ENCODE measurements around the gene G2E3. TPM values are rescaled to one million over a fixed set of nuclear protein-coding genes. Genes with fewer than 3 reads are reported as not detected.
"Not testable (repeated sequence)": the region's sequence is repeated elsewhere in the genome, so short reads cannot be mapped to it uniquely, and the experiment has no call there.

Gene G2E3
- polyA plus RNA-seq, 1 experiment = 7.5 TPM

DNA sequence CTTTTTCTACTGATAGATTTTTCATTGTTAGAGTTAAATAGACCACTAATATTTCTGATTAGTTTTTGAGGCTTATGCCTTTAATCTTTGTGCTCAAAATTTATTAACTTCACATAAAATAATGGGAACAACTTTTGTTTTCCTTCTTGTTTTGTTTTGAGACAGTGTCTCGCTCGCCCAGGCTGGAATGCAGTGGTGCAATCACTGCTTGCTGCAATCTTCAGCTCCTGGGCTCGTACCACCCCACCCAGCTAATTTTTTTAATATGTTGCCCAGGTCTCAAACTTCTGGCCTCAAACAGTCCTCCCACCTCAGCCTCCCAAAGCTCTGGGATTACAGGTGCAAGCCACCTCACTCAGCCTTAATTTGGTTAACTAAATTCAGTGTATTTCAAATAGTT lies 80.0 kb downstream of the G2E3 start:
- TF ChIP-seq, protein P1, sequence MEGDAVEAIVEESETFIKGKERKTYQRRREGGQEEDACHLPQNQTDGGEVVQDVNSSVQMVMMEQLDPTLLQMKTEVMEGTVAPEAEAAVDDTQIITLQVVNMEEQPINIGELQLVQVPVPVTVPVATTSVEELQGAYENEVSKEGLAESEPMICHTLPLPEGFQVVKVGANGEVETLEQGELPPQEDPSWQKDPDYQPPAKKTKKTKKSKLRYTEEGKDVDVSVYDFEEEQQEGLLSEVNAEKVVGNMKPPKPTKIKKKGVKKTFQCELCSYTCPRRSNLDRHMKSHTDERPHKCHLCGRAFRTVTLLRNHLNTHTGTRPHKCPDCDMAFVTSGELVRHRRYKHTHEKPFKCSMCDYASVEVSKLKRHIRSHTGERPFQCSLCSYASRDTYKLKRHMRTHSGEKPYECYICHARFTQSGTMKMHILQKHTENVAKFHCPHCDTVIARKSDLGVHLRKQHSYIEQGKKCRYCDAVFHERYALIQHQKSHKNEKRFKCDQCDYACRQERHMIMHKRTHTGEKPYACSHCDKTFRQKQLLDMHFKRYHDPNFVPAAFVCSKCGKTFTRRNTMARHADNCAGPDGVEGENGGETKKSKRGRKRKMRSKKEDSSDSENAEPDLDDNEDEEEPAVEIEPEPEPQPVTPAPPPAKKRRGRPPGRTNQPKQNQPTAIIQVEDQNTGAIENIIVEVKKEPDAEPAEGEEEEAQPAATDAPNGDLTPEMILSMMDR (IDR thresholded peaks at IDR 0.05; ENCODE audit: insufficient read depth, low read depth, low read length) = no peak
- Histone ChIP-seq H3K4me3 (ENCODE audit: low read depth, low read length) (no peak overlapping the region), H3K27me3 (ENCODE audit: control insufficient read depth, insufficient read depth, low read length) (no peaks in the 10 kb centered on the region), H3K36me3 (ENCODE audit: control insufficient read depth, insufficient read depth, low read length) (peaks cover 3% of the 10 kb centered on the region; the same call in 1 of the 2 replicates)
- CTCF ChIA-PET = interaction anchor here (0.8 kb wide), 1 partner anchor 10 kb away, joined by 3 read pairs; no protein-coding TSS in a partner anchor
- no peak for DNase-seq (ENCODE audit: low read depth)
- POLR2A ChIA-PET = no interaction called here

DNA sequence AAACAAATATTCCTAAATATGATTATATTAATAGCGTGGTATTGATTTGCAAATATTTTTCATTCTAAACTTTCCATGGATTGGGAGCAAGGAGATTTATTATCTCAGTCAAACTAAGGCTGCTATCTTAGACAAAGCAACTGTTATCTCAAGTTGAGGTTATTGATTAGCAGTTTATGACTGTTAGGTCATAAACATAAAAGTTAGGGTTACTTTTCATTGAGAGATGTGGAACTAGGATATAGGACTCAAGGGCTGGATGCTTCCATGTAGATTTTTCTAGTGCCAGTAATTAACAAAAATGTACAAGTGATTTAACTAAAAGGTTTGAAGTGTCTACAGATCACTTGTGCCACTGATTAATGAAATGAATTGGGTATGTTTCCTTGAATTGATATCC lies 82.2 kb downstream of the G2E3 start:
- DNase-seq (ENCODE audit: low read depth) = no peak
- no peak overlapping the region for H3K4me3 ChIP-seq (ENCODE audit: low read depth, low read length)
- TF ChIP-seq, protein P1 (IDR thresholded peaks at IDR 0.05; ENCODE audit: insufficient read depth, low read depth, low read length) = no peak
- ChIA-PET POLR2A (no interaction called here), CTCF (no interaction called here)
- no peaks in the 10 kb centered on the region for H3K36me3 ChIP-seq (ENCODE audit: control insufficient read depth, insufficient read depth, low read length)
- no peaks in the 10 kb centered on the region for H3K27me3 ChIP-seq (ENCODE audit: control insufficient read depth, insufficient read depth, low read length)

DNA sequence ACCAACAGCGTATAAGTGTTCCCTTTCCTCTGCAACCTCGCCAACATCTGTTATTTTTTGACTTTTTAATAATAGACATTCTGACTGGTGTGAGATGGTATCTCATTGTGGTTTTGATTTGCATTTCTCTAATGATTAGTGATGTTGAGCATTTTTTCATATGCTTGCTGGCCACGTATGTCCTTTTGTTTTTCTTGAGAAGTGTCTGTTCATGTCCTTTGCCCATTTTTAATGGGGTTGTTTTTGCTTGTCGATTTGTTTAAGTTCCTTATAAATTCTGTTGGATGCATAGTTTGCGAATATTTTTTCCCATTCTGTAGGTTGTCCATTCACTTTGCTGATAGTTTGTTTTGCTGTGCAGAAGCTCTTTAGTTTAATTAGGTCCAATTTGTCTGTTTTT lies 85.5 kb downstream of the G2E3 start:
- POLR2A ChIA-PET; DNase-seq (ENCODE audit: low read depth); H3K27me3 ChIP-seq (ENCODE audit: control insufficient read depth, insufficient read depth, low read length); H3K36me3 ChIP-seq (ENCODE audit: control insufficient read depth, insufficient read depth, low read length); H3K4me3 ChIP-seq (ENCODE audit: low read depth, low read length): not testable (repeated sequence)
- CTCF ChIA-PET = interaction anchor here (0.7 kb wide), 1 partner anchor 17 kb away, joined by 3 read pairs; no protein-coding TSS in a partner anchor

DNA sequence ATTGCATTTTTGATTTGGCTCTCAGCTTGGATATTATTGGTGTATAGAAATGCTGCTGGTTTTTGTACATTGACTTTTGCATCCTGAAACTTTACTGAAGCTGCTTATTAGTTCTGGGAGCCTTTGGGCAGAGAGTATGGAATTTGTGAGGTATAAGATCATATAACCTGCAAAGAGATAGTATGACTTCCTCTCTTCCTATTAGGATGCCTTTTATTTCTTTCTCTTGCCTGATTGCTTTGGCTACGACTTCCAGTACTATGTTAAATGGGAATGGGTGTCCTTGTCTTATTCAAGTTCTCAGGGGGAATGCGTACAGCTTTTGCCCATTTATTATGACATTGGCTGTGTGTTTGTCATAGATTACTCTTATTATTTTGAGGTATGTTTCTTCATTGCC lies 86.6 kb downstream of the G2E3 start:
- Histone ChIP-seq H3K4me3 (ENCODE audit: low read depth, low read length) (no peak overlapping the region), H3K27me3 (ENCODE audit: control insufficient read depth, insufficient read depth, low read length) (no peaks in the 10 kb centered on the region), H3K36me3 (ENCODE audit: control insufficient read depth, insufficient read depth, low read length) (peaks cover 5% of the 10 kb centered on the region)
- CTCF ChIA-PET = interaction anchor here (0.8 kb wide), 1 partner anchor 122 kb away, joined by 3 read pairs; no protein-coding TSS in a partner anchor
- TF ChIP-seq, protein P1 (IDR thresholded peaks at IDR 0.05; ENCODE audit: insufficient read depth, low read depth, low read length) = no peak
- no peak for DNase-seq (ENCODE audit: low read depth)
- POLR2A ChIA-PET = no interaction called here

DNA sequence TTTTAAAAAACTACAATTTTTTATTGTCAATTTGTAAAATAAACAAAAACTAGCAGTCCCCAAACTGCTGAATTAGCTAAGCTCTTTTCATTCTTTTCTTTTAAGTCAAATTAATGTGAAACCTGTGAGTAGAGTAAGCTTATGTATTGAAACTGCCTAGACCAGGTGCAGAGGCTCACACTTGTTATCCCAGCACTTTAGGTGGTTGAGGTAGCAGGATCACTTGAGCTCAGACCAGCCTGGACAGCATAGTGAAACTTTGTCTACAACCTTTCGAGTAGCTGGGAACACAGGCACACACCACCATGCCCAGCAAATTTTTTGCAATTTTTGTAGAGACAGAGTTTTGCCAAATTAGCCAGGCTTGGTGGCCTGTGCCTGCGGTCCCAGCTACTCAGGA lies 89.5 kb downstream of the G2E3 start:
- H3K4me3 ChIP-seq (ENCODE audit: low read depth, low read length) = no peak overlapping the region
- CTCF ChIA-PET = interaction anchor here (1.1 kb wide), 1 partner anchor 10 kb away, joined by 3 read pairs; no protein-coding TSS in a partner anchor
- peaks cover 9% of the 10 kb centered on the region for H3K36me3 ChIP-seq (ENCODE audit: control insufficient read depth, insufficient read depth, low read length)
- H3K27me3 ChIP-seq (ENCODE audit: control insufficient read depth, insufficient read depth, low read length) = no peaks in the 10 kb centered on the region
- POLR2A ChIA-PET = no interaction called here
- TF ChIP-seq, protein P1 (IDR thresholded peaks at IDR 0.05; ENCODE audit: insufficient read depth, low read depth, low read length) = no peak
- no peak for DNase-seq (ENCODE audit: low read depth)

DNA sequence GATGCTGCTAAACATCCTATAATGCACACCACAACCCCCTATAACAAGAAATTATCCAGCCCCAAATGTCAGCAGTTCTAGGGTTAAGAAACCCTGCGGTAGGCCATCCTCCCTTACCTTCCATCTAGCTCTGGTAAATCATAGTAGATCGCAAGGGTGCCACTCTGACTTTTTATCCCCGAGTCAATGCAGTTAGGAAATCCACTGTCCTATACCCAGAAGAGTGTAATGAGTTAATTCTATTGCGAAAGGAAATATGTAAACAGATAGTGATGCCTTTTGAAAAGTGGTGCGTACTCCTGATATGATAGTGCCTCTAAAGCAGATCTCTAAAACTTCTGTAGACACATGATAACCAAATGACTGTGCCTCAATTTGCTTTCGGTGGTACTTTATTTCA lies 93.0 kb downstream of the G2E3 start:
- Histone ChIP-seq H3K27me3 (ENCODE audit: control insufficient read depth, insufficient read depth, low read length) (no peaks in the 10 kb centered on the region), H3K36me3 (ENCODE audit: control insufficient read depth, insufficient read depth, low read length) (peaks cover 17% of the 10 kb centered on the region), H3K4me3 (ENCODE audit: low read depth, low read length) (no peak overlapping the region)
- DNase-seq (ENCODE audit: low read depth) = no peak
- TF ChIP-seq, protein P1 (IDR thresholded peaks at IDR 0.05; ENCODE audit: insufficient read depth, low read depth, low read length) = no peak
- POLR2A ChIA-PET = no interaction called here
- CTCF ChIA-PET = no interaction called here

All from BJ (cell line).